Vagina (tissue), 2 donors: ENCODE results near the gene ANKFN1.

Source experiments
- CTCF ChIP-seq, 3 experiments: fragments of 450-650 bp in 2 of 3; fragments of 200-600 bp in 1 of 3; sonication (generic) in 1 of 3; IDR thresholded peaks; one replicate each; pipeline ENCODE4 v1.5.1; 2017 to 2019; ENCODE audit warnings: antibody characterized with exemption in 3 of 3, mild to moderate bottlenecking in 2 of 3, moderate library complexity in 2 of 3
- POLR2A ChIP-seq, 2 donors: fragments of 450-650 bp; IDR thresholded peaks; one replicate each; pipeline ENCODE4 v1.6.1; 2017; ENCODE audit warnings: antibody characterized with exemption in 2 of 2, mild to moderate bottlenecking in 2 of 2, moderate library complexity in 2 of 2

GRCh38 chr17:56540836-56541235 lies 387.6 kb downstream of the ANKFN1 start:
- TF ChIP-seq CTCF (IDR thresholded peaks at IDR 0.05): no peak
- TF ChIP-seq POLR2A (IDR thresholded peaks at IDR 0.05): no peak
